HG03439 (cell line): ENCODE data around the gene CACNA1S.
A peak's percentile ranks its signal among the peaks of the same experiment; 100 is the strongest.

Experiments used
- ATAC-seq: cut with Tn5 transposase; IDR thresholded peaks from one replicate; pipeline ENCODE4 v1.9.1; 2021; ENCODE audit warnings: mild to moderate bottlenecking, moderate library complexity; ENCODE audit not compliant: unreplicated experiment

CACNA1S gene

DNA sequence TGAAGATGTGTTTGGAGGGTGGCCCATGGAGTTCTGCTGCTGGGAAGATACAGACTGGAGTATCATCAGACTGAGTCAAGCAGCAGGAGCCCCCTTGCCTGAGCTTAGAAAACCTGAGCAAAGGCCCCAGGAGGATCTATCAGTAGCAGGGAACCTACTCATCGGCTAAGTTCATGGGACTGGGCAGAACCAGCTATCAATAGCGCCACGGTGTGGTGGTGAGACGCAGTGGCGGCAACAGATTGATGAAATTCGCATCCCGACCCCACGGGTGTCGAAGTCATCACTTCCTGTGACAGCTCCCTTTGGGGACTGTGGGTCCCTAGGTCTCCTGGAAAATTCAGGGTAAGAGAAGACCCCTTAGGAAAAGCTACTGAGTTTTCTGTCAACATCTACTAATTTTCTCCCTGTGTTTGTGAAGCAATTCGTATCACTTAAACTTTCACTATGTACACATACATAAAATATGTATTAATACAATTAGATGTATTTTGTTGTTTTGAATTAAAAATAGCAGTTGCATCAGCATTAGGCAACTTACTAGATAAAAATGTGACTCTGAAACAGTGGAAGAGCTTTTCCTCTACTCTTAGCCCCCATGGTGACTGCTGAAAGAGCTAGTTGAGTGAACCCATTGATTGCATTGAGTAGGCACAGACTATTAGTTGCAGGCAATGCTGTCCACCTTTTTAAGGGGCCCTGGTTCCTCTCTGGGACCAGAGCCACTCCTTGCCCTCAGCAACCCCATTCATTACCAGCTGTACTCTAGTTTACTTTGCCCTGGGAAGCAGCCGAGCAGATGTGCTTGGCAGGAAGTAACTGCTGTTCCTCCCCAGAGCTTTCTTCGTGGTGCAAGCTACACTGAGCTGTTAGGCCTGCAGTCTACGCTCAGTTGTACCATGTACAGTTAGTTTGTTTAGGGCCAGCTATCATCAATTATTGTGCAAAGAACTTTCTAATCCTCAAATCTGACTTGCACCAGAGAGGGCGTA, 7.3 kb upstream of the CACNA1S start:
- ATAC-seq = no peak

- no peak for ATAC-seq
Measured at GRCh38 chr1:201116091-201116490, 3.9 kb upstream of the CACNA1S start.

DNA sequence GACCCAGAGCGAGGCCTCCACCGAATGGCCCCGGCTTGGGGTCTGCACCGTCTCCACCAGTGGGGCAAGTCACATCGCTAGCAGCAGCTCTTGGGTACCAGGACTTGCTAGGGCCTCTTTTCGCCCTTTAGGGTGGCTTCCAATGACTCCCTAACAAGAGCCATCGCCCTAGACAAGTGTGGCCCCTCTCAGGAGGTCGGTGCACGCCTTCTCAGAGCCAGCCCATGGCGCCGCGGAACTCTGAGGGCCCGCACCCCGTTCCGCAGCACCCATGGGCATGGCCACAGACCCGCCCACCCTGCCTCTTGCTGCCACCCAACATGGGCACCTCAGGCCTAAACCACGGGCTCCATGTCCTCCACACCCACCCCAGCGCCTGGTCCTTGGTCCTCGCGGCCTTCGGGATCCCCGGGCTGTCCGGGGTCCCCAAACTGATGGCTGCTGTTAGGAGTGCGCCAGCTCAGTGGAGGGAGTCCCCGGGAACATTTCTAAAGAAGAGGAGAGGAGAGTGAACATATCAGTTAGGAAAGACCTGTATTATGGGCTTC, 3.2 kb upstream of the CACNA1S start:
- no peak for ATAC-seq

DNA sequence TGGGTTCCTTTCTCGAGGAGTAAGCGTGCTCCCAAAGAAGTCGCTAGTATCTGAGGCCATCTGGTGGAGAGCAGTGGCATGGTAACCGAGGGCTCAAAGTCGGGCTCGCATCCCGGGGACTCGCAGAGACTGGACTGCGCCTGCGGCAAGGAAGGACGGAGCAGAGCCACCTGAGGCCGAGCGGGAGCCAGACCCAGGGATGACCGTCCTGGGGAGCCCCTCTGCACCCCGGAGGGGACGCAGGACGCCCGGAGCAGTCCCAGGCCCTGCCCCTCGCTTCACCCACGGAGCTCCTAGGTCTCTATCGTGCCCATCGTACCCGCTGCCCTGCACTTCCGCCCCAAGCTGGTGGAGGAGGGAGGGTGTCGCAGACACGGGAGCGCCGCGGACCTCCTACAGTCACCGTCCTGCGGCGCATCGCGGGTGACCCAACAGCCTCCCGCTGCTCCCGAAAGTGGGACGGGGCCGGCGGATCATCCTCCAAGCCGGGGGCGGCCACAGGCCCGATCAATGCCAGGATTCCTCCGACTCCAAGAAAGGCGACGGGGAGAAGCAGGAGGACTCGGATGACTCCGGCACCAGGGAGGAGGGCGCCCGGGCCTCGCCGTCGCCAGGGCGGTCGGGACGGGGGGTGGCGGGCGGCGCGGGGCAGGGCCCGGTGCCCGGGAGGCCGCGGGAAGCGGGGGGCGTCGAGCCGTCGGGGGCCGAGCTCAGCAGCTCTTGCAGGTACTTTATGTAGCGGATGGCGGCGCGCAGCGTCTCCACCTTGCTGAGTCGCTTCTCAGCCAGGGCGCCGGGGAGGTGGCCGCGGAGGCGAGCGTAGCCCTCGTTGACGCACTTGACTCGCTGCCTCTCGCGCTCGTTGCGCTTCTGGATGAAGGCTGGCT, 2.3 kb upstream of the CACNA1S start:
- ATAC-seq = peak; percentile 78

DNA sequence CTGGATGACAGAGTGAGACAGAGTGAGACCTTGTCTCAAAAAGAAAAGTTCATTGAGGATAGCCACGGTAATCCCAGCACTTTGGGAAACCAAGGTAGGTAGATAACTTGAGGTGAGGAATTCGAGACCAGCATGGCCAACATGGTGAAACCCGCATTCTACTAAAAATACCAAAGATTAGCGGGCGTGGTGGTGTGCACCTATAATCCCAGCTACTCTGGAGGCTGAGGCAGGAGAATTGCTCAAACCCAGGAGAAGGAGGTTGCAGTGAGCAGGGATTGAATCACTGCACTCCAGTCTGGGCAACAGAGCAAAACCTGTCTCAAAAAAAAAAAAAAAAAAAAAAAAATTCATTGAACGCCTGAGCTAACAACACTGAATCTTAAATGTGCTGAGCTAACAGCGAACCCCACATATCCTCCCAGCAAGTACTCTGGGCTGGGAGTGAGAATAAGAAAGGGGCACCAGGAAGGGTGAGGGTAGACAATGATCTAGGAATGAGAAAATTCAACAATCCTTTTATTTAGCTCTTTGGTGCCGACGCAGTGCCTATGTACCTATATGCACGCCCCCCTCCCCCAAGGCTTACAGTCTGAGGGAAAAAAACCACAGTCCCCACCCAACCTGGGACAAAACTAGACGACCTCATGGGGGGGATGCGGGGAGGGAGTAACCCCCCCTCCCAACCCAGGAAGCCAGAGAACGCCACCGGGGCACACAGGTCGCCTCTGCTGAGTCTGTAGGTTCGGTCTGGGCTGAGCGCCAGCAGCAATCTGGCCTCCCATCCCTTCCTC, 1.4 kb upstream of the CACNA1S start:
- no peak for ATAC-seq

- ATAC-seq = no peak
Measured at GRCh38 chr1:201112926-201113325, 700 bp upstream of the CACNA1S start.

DNA sequence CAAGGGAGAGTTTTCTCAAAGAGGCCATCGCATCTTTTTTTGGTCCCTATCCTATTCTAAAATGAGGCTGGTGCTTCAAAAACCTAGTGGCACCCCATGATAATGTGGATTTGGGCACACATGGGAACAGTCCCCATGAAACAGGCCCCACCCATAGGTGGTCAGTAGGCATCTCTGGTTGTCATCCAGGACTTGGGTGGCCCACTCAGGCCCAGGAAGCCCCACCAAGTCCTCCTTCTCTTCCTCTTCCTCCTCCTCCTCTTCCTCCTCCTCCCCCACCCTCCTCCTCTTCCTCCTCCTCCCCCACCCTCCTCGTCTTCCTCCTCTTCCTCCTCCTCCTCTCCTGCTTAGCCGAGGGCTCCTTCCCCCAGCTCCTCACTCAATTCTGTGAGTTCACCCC, 554 bp downstream of the CACNA1S start:
- no peak for ATAC-seq

GRCh38 chr1:201111156-201111555, 1.1 kb downstream of the CACNA1S start:
- ATAC-seq = no peak

- no peak for ATAC-seq
Measured at GRCh38 chr1:201110616-201111015, 1.6 kb downstream of the CACNA1S start.

DNA sequence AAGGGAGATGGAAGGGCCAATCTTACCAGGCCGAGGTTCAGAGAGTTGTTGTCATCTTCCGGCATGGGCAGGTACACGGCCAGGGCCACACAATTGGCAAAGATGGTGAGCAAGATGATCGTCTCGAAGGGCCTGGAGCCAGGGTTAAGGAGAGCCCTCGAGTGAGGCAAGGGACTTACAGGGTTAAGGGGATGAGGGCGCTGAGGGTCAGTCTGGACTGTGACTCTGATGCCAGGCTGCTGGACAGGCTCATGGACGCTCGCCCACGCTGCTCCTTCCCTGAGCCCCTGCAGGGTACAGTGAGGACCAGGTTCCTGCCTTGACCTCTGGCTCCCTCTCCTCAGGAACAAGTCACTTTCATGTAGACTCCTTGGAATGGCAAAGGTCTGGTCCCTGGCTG, 2.1 kb downstream of the CACNA1S start:
- ATAC-seq = no peak

DNA sequence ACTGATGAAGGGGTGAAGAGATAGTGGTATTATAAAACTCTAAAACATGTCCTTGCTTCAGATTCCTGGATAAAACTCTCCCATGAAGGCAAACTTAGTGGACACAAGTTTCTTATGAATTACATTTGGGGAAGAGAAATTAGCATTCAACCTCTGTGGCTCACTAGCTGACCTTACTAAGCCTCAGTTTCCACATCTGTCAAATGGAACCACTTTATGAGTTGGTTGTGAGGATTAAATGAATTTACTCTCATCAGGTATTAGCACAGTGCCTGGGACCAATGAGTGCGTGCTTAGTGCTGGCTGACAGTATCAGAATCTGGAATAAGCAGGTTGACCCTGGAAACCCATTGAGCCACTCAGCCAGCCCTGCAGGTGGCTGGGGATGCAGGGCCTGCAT, 2.6 kb downstream of the CACNA1S start:
- no peak for ATAC-seq

- no peak for ATAC-seq
Measured at GRCh38 chr1:201108614-201109013, 3.6 kb downstream of the CACNA1S start.

GRCh38 chr1:201105688-201106087, 6.5 kb downstream of the CACNA1S start:
- no peak for ATAC-seq

- no peak for ATAC-seq
Measured at GRCh38 chr1:201104141-201104540, 8.1 kb downstream of the CACNA1S start.

DNA sequence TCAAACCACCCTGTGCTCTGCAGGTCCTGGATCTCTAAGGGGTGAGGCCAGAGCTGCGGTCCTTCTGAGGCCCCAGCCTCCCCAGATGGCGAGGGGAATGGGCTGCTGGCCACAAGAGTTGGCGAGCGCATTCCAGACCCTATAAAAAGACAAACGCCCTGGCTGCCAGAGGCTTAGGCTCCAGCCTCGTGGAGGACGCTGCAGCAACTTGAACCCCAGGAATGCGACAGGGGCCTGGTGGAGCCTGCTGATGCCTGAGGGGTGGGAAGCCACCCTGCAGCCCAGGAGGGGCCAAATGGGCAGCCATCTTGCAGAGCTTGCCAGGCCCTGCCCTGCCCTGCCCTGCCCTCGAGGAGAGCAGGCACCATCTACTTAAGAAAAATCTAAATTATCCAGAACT, 8.6 kb downstream of the CACNA1S start:
- ATAC-seq = no peak

GRCh38 chr1:201100169-201100930, 11.9 kb downstream of the CACNA1S start:
- ATAC-seq = no peak

GRCh38 chr1:201098992-201099677, 13.1 kb downstream of the CACNA1S start:
- no peak for ATAC-seq

DNA sequence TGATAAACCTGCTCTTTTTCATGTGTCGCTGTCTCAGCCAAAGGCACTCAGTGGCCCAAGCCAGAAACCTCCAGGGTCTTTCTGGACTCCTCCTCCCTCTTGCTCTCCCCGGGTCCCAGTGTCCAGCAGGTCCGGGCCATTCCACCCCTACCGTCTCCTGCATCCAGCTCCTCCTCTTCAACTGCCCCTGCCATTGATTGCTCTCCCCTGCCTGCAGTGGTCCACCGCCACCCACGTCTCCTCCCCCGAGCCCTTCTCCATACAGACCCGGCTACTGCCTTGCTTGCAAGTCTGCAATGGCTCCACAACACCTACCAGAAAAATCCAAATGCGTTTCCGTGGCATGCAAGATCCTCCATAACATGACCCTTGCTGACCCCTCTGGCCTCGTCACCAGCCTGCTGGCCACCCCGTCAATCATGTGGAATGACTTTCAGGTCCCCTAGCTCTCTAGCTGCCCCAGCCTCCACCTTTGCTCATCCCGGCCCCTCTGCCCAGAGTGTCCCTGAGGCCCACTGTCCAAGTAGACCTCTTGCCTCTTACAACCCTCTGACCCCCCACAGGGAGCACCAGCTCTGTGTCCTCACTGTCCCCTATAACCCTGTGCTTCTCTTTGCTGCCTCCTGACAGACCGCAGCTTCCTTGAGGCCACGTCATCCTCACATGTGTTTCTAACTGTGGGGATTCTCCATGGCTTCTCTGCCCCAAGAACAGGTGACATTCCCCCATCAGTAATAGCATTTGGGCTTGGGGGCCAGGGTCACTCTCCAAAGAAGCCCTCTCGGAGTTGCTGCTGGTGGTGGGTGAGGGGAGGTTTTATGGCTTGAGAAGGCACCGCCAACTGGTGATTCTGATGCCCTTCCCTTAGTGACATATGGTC, 15.0 kb downstream of the CACNA1S start:
- ATAC-seq = no peak
